RWPE1 (cell line): ENCODE measurements around the gene GLI3.

ENCODE experiments used
- CTCF ChIA-PET: fragments of 350-600 bp; sonication (Branson Sonifier 250); formaldehyde crosslinking; extraction: SDS; loops from one replicate; lab custom pipeline; 2021; lab: Yijun Ruan, JAX
- POLR2A ChIA-PET: fragments of 400-600 bp; formaldehyde crosslinking; extraction: SDS; loops from one replicate; lab custom pipeline; 2020; ENCODE audit warnings: antibody characterized with exemption; ENCODE audit not compliant: low non-redundant PET; lab: Yijun Ruan, JAX
- DNase-seq: peaks from one replicate; pipeline ENCODE4 v3.0.0; 2012; ENCODE audit warnings: low spot score
- H3K27ac ChIP-seq: fragments of 450-650 bp; 2 replicates; pipeline ENCODE4 v1.5.1; 2017
- CTCF ChIP-seq: fragments of 450-650 bp; conservative IDR thresholded peaks from 2 replicates; pipeline ENCODE4 v1.5.1; 2017; ENCODE audit warnings: low read depth, mild to moderate bottlenecking

The GLI3 gene

GRCh38 chr7:42123716-42124115 lies 113.3 kb downstream of the GLI3 start:
- TF ChIP-seq CTCF = no peak
- H3K27ac ChIP-seq = no peak overlapping the region
- POLR2A ChIA-PET = no interaction called here
- no peak for DNase-seq
- CTCF ChIA-PET = interaction anchor here (0.7 kb wide), 1 partner anchor 15 kb away, joined by 3 read pairs; no protein-coding TSS in a partner anchor

- TF ChIP-seq CTCF = no peak
- DNase-seq = no peak
- ChIA-PET CTCF (no interaction called here), POLR2A (no interaction called here)
- no peak overlapping the region for H3K27ac ChIP-seq
Measured at GRCh38 chr7:42120191-42120590, 116.8 kb downstream of the GLI3 start.

- no peak overlapping the region for H3K27ac ChIP-seq
- no peak for DNase-seq
- no peak for TF ChIP-seq CTCF
- POLR2A ChIA-PET = no interaction called here
- CTCF ChIA-PET = interaction anchor here (0.7 to 1.1 kb wide), 2 partner anchors 19 to 724 kb away, joined by 3 to 5 read pairs; no protein-coding TSS in a partner anchor
Measured at GRCh38 chr7:42117201-42117600, 119.8 kb downstream of the GLI3 start.

GRCh38 chr7:42115795-42116194 lies 121.2 kb downstream of the GLI3 start:
- ChIA-PET POLR2A (no interaction called here), CTCF (interaction anchor here (0.7 to 0.9 kb wide), 3 partner anchors 9 to 1585 kb away, joined by 3 to 4 read pairs (median 3); no protein-coding TSS in a partner anchor)
- TF ChIP-seq CTCF = no peak
- DNase-seq = no peak
- no peak overlapping the region for H3K27ac ChIP-seq

GRCh38 chr7:42110333-42110732 lies 126.7 kb downstream of the GLI3 start:
- DNase-seq = no peak
- POLR2A ChIA-PET = no interaction called here
- CTCF ChIA-PET = no interaction called here
- H3K27ac ChIP-seq = no peak overlapping the region
- no peak for TF ChIP-seq CTCF

GRCh38 chr7:42108803-42109528 lies 128.0 kb downstream of the GLI3 start:
- DNase-seq = no peak
- CTCF ChIA-PET = interaction anchor here (0.6 kb wide), 2 partner anchors 15 to 1346 kb away, joined by 3 to 4 read pairs; no protein-coding TSS in a partner anchor
- no peak overlapping the region for H3K27ac ChIP-seq
- POLR2A ChIA-PET = no interaction called here
- no peak for TF ChIP-seq CTCF
